NCI-H748 (cell line): Measurements from ENCODE around the gene AGMAT.

ENCODE experiments used
- DNase-seq: peaks from one replicate; lab custom pipeline; 2025; ENCODE audit not compliant: unreplicated experiment; lab: John Stamatoyannopoulos, UW

The AGMAT gene

DNA sequence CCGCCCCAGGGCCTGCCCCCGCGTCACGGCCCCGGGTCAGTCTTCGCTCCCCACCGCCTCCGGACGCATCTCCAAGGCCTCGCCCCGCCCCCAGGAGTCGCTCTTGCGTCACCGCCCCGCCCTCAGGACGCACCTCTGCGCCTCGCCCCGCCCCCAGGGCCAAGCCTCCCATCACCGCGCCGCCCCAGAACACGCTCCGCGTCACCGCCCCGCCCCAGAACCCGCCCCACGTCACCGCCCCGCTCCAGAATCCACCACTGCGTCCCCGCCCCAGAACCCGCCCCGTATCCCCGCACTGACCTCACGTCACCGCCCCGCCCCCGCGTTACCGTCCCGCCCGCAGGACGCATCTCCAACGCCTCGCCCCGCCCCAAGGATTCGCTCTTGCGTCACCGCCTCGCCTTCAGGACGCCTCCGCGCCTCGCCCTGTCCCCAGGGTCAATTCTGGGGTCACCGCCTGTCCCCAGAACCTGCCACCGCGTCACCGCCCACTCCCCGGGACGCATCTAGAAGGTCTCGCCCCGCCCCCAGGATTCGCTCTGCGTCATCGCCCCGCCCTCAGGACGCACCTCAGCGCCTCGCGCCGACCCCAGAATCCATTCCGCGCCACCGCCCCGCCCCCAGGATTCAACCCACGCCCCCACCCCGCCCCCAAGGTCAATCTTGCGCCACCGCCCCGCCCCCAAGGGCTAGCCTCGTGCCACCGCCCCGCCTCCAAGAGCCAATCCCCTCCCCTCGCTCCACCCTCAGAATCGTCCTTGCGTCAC is 60.4 kb downstream of the AGMAT start:
- DNase-seq, result peak; percentile 97

DNA sequence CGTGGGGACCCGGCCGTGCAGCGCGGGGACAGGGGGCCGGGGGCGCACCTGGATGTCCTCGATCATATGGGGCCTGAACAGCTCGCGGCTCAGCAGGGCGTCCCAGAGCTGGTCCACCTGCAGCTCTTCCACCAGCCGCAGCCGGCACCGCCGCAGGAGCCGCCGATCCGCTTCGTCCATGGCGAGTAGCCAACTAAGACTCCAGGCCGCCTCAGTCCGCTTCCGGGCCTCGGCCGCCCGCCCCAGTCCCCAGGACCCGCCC is 60.9 kb downstream of the AGMAT start, which contains the start of gene CASP9:
CASP9 (minus strand) TSS at position 195 of the 262 bp plus-strand sequence; CDS start at position 180, 15 bp downstream.
- DNase-seq, result no peak

DNA sequence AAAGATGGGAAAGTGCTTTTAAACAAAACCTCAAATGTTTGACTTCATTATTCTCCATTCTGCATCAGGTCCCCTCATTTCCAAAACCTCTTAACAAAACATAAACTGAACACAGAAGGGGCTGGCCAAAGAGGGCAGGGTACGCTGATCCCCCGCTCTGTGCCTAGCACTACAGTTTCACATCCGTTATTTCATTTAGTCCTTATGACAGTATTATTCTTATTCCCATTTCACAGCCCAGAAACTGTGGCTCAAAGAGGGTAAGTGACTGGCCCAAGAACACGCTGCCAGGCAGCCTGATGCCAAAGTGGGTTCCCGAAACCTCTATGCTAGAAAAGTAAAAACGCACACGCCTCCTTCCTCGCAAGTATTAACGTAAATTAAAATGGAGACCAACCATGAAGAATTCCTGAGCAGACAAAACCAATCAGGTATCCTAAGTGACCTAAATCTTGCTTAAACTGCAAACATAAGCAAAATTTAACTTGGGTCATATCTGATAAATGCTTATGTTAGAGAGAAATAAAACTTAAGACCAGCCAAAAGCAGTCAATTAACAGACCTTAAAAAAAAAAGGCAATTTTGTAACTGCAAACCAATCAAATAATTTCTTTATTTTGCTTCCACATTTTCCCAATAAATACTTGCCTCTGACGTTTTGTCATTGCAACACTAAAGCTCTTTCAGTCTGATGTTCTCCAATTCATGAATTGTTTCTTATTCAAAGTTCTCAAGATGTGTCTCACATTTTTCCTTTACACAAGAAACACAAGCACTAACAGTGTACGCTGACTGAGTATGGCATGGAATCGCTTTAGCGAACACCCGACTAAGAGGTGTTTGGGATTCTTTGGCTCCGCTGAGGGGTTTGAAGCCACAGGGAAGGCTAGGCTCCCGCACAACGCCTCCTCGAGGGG is 61.5 kb downstream of the AGMAT start:
- DNase-seq, result no peak

DNA sequence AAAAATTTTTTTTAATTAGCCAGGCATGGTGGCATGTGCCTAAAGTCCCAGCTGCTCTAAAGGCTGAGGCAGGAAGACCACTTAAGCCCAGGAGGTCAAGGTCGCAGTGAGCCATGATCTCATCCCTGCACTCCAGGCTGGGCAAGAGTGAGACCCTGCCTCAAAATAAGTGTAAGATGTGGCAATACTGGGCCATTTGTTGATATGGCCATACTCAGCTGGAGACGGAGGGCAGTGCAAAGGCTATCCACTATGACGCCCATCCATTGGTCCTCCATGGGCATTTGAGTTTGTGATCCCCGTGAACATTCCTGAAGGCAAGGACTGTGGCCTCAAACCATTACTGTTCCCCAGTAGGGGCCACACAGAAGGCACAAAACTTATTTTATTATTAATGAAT is 62.3 kb downstream of the AGMAT start:
- DNase-seq, result peak; percentile 2
